H1 (cell line): ENCODE results near the gene IL17REL. TPM values are rescaled to one million over a fixed set of nuclear protein-coding genes. Genes with fewer than 3 reads are reported as not detected.

Experiments
- ASH2L ChIP-seq: fragments of 200-600, 300-600 bp; sonication (generic); IDR thresholded peaks from one replicate; pipeline ENCODE4 v1.7.1; 2017; ENCODE audit warnings: low read length
- KDM5A ChIP-seq: fragments of 200-600 bp; IDR thresholded peaks from 2 replicates; pipeline ENCODE4 v1.7.1; 2012; ENCODE audit warnings: mild to moderate bottlenecking, low read length, inconsistent platforms, mixed read lengths
- POLR2AphosphoS5 ChIP-seq: IDR thresholded peaks from 2 replicates; pipeline ENCODE4 v1.6.1; 2011; ENCODE audit warnings: low read depth, low read length
- RBBP5 ChIP-seq: IDR thresholded peaks from 2 replicates; pipeline ENCODE4 v1.7.1; 2012; ENCODE audit warnings: low read depth, mild to moderate bottlenecking, inconsistent platforms, low read length, moderate library complexity, borderline replicate concordance
- SIRT6 ChIP-seq: IDR thresholded peaks from one replicate; pipeline ENCODE4 v1.7.1; 2012; ENCODE audit warnings: low read length, inconsistent platforms
- SP1 ChIP-seq: IDR thresholded peaks from 2 replicates; pipeline ENCODE4 v1.6.1; 2011; ENCODE audit warnings: low read depth, low read length
- SUZ12 ChIP-seq: fragments of 200-600 bp; sonication (generic); IDR thresholded peaks from 2 replicates; pipeline ENCODE4 v1.6.1; 2012; ENCODE audit warnings: mild to moderate bottlenecking, inconsistent platforms, low read length, moderate library complexity, mixed read lengths
- polyA plus RNA-seq, 7 experiments: library from polyadenylated mRNA; depleted of rRNA in 3 of 7; stranded (reverse) in 5 of 7; unstranded in 2 of 7; fragments of >200 nt in 5 of 7; fragments of 200-250 nt in 2 of 7; gene quantifications; 1 replicate in 5 of 7; 2 replicates in 1 of 7; 4 replicates in 1 of 7; pipeline versions ENCODE4 v1.2.1 to v1.2.3, GENCODE V29; 2011 to 2013; ENCODE audit warnings: missing spikeins in 2 of 7, mixed read lengths in 2 of 7
- total RNA-seq: library from RNA; stranded (reverse); fragmentation: NEBNext Ultra II Directional; extraction: Animal tissue kit (Norgen Biotek cat#: 25700); gene quantifications from 2 replicates; pipeline ENCODE4 v1.2.1, GENCODE V29; 2021
- TF ChIP-seq, protein P1 (sequence below): fragments of 300-600 bp; sonication (generic); IDR thresholded peaks from 2 replicates; pipeline ENCODE4 v1.7.1; 2012; ENCODE audit warnings: low read length, moderate library complexity, mild to moderate bottlenecking, inconsistent platforms; ENCODE audit not compliant: insufficient replicate concordance
- TF ChIP-seq, protein P2 (sequence below): IDR thresholded peaks from 2 replicates; pipeline ENCODE4 v1.6.1; 2012; ENCODE audit warnings: low read length, inconsistent platforms

The IL17REL gene
- total and polyA plus RNA-seq, 2 of the 8 experiments (the other 6 are each of a cell fraction or from before 2014, with no cell fraction given) = 0.15 to 0.20 TPM

DNA sequence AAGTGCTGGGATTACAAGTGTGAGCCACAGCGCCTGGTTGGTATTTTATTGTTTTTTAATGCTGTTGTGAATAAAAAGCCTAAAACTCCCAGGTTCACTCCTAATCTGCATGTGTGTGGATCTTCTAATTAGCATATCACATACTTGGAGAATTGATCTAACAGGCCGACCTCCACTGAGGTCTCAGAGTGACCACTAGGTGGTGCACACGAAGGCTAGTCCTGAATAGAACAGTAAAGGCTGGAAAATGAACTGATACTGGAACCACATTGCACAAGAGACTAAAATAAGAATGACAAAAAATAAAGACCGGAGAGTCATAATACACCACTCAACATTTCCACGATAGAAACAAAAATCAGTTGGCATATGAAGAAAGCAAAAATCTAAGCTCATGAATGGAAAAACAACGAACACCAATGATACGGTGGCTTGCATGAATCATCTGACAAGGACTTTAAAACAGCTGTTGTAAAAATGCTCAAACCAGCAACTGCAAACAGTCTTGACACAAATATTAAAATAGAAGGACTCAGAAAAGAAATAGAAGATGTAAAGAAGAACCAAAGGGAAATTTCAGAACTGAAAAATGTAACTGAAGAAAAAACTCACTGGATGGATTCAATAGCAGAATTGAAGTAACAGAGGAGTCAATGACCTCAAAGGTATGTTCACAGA, 32.8 kb downstream of the IL17REL start (continued):
- TF ChIP-seq, protein P1, sequence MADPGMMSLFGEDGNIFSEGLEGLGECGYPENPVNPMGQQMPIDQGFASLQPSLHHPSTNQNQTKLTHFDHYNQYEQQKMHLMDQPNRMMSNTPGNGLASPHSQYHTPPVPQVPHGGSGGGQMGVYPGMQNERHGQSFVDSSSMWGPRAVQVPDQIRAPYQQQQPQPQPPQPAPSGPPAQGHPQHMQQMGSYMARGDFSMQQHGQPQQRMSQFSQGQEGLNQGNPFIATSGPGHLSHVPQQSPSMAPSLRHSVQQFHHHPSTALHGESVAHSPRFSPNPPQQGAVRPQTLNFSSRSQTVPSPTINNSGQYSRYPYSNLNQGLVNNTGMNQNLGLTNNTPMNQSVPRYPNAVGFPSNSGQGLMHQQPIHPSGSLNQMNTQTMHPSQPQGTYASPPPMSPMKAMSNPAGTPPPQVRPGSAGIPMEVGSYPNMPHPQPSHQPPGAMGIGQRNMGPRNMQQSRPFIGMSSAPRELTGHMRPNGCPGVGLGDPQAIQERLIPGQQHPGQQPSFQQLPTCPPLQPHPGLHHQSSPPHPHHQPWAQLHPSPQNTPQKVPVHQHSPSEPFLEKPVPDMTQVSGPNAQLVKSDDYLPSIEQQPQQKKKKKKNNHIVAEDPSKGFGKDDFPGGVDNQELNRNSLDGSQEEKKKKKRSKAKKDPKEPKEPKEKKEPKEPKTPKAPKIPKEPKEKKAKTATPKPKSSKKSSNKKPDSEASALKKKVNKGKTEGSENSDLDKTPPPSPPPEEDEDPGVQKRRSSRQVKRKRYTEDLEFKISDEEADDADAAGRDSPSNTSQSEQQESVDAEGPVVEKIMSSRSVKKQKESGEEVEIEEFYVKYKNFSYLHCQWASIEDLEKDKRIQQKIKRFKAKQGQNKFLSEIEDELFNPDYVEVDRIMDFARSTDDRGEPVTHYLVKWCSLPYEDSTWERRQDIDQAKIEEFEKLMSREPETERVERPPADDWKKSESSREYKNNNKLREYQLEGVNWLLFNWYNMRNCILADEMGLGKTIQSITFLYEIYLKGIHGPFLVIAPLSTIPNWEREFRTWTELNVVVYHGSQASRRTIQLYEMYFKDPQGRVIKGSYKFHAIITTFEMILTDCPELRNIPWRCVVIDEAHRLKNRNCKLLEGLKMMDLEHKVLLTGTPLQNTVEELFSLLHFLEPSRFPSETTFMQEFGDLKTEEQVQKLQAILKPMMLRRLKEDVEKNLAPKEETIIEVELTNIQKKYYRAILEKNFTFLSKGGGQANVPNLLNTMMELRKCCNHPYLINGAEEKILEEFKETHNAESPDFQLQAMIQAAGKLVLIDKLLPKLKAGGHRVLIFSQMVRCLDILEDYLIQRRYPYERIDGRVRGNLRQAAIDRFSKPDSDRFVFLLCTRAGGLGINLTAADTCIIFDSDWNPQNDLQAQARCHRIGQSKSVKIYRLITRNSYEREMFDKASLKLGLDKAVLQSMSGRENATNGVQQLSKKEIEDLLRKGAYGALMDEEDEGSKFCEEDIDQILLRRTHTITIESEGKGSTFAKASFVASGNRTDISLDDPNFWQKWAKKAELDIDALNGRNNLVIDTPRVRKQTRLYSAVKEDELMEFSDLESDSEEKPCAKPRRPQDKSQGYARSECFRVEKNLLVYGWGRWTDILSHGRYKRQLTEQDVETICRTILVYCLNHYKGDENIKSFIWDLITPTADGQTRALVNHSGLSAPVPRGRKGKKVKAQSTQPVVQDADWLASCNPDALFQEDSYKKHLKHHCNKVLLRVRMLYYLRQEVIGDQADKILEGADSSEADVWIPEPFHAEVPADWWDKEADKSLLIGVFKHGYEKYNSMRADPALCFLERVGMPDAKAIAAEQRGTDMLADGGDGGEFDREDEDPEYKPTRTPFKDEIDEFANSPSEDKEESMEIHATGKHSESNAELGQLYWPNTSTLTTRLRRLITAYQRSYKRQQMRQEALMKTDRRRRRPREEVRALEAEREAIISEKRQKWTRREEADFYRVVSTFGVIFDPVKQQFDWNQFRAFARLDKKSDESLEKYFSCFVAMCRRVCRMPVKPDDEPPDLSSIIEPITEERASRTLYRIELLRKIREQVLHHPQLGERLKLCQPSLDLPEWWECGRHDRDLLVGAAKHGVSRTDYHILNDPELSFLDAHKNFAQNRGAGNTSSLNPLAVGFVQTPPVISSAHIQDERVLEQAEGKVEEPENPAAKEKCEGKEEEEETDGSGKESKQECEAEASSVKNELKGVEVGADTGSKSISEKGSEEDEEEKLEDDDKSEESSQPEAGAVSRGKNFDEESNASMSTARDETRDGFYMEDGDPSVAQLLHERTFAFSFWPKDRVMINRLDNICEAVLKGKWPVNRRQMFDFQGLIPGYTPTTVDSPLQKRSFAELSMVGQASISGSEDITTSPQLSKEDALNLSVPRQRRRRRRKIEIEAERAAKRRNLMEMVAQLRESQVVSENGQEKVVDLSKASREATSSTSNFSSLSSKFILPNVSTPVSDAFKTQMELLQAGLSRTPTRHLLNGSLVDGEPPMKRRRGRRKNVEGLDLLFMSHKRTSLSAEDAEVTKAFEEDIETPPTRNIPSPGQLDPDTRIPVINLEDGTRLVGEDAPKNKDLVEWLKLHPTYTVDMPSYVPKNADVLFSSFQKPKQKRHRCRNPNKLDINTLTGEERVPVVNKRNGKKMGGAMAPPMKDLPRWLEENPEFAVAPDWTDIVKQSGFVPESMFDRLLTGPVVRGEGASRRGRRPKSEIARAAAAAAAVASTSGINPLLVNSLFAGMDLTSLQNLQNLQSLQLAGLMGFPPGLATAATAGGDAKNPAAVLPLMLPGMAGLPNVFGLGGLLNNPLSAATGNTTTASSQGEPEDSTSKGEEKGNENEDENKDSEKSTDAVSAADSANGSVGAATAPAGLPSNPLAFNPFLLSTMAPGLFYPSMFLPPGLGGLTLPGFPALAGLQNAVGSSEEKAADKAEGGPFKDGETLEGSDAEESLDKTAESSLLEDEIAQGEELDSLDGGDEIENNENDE = no peak
- TF ChIP-seq RBBP5 = no peak
- no peak for TF ChIP-seq ASH2L
- no peak for TF ChIP-seq SIRT6
- no peak for TF ChIP-seq SP1
- TF ChIP-seq, protein P2, sequence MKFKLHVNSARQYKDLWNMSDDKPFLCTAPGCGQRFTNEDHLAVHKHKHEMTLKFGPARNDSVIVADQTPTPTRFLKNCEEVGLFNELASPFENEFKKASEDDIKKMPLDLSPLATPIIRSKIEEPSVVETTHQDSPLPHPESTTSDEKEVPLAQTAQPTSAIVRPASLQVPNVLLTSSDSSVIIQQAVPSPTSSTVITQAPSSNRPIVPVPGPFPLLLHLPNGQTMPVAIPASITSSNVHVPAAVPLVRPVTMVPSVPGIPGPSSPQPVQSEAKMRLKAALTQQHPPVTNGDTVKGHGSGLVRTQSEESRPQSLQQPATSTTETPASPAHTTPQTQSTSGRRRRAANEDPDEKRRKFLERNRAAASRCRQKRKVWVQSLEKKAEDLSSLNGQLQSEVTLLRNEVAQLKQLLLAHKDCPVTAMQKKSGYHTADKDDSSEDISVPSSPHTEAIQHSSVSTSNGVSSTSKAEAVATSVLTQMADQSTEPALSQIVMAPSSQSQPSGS = no peak
- no peak for TF ChIP-seq POLR2AphosphoS5
- no peak for TF ChIP-seq KDM5A
- TF ChIP-seq SUZ12 = no peak
